B cell (primary cell): ENCODE results near the gene LONRF2. TPM values are rescaled to one million over a fixed set of nuclear protein-coding genes. Genes with fewer than 3 reads are reported as not detected.

Experiments
- ATAC-seq: fragments of 200-7000 bp; cut with Tn5 transposase; one replicate; pipeline ENCODE4 v1.10.0; 2021; ENCODE audit warnings: low read depth, mild to moderate bottlenecking, moderate number of reproducible peaks, moderate library complexity
- CTCF ChIA-PET: fragments of 350-600 bp; sonication (Branson Sonifier 250); formaldehyde crosslinking; loops from one replicate; lab custom pipeline; 2021; ENCODE audit warnings: antibody characterized with exemption, inconsistent platforms; lab: Charles Lee
- POLR2A ChIA-PET: fragments of 350-600 bp; sonication (Branson Sonifier 250); formaldehyde crosslinking; loops from one replicate; lab custom pipeline; 2021; ENCODE audit warnings: antibody characterized with exemption; lab: Charles Lee
- DNase-seq: peaks from one replicate; pipeline ENCODE4 v3.0.0; 2013
- H2AFZ ChIP-seq: 2 replicates; pipeline ENCODE4 v1.6.1; 2012; ENCODE audit warnings: mild to moderate bottlenecking, low read depth, low read length; ENCODE audit not compliant: insufficient read depth, poor library complexity, severe bottlenecking
- H3K27ac ChIP-seq, 2 donors: 1 replicate in 1 of 2; 2 replicates in 1 of 2; pipeline ENCODE4 v1.5.1; 2012 to 2013; ENCODE audit warnings: low read length in 2 of 2, mild to moderate bottlenecking in 2 of 2, moderate library complexity in 1 of 2
- H3K27me3 ChIP-seq, 4 experiments: fragments of 200-600 bp in 1 of 4; sonication (generic) in 1 of 4; replicated peaks in 1 of 4; 1 replicate in 2 of 4; 2 replicates in 2 of 4; pipeline versions ENCODE4 v1.6.1 to v1.7.0; 2013 to 2016; ENCODE audit warnings: low read length in 3 of 4, mild to moderate bottlenecking in 2 of 4, mixed read lengths in 1 of 4, moderate library complexity in 1 of 4; ENCODE audit not compliant: insufficient read depth in 4 of 4, control insufficient read depth in 3 of 4; ENCODE audit errors: control extremely low read depth in 1 of 4
- H3K36me3 ChIP-seq, 2 experiments: replicated peaks in 1 of 2; 1 replicate in 1 of 2; 2 replicates in 1 of 2; pipeline versions ENCODE4 v1.6.1 to v1.7.1; 2013; ENCODE audit warnings: low read length in 1 of 2; ENCODE audit not compliant: insufficient read depth in 2 of 2, control insufficient read depth in 1 of 2; ENCODE audit errors: control extremely low read depth in 1 of 2, extremely low read depth in 1 of 2
- H3K4me1 ChIP-seq, 2 donors: fragments of 200-600 bp in 1 of 2; sonication (generic) in 1 of 2; 1 replicate in 1 of 2; 2 replicates in 1 of 2; pipeline versions ENCODE4 v1.5.1 to v1.6.1; 2013 to 2017; ENCODE audit warnings: low read length in 2 of 2; ENCODE audit not compliant: control insufficient read depth in 2 of 2, insufficient read depth in 2 of 2
- H3K4me2 ChIP-seq: replicated peaks from 2 replicates; pipeline ENCODE3; 2012; ENCODE audit warnings: mild to moderate bottlenecking, low read depth, low read length; ENCODE audit not compliant: poor library complexity, severe bottlenecking
- H3K4me3 ChIP-seq, 5 experiments: fragments of 200-600 bp in 1 of 5; sonication (generic) in 1 of 5; 1 replicate in 3 of 5; 2 replicates in 2 of 5; pipeline versions ENCODE4 v1.5.1 to v1.7.0; 2011 to 2016; ENCODE audit warnings: low read length in 4 of 5, mild to moderate bottlenecking in 4 of 5, low read depth in 2 of 5, control low read depth in 1 of 5, moderate library complexity in 1 of 5; ENCODE audit not compliant: insufficient read depth in 1 of 5; ENCODE audit errors: control extremely low read depth in 1 of 5, extremely low read depth in 1 of 5
- H3K79me2 ChIP-seq: fragments of 200-600 bp; sonication (generic); one replicate; pipeline ENCODE4 v1.6.0; 2016; ENCODE audit warnings: low read length; ENCODE audit not compliant: control insufficient read depth, insufficient read depth
- H3K9ac ChIP-seq: fragments of 200-600 bp; sonication (generic); 2 replicates; pipeline ENCODE4 v1.6.1; 2017; ENCODE audit warnings: mild to moderate bottlenecking, low read length, moderate library complexity
- H3K9me3 ChIP-seq, 3 donors: one replicate each; pipeline versions ENCODE4 v1.6.1 to v1.7.1; 2013; ENCODE audit warnings: low read length in 2 of 3; ENCODE audit not compliant: control insufficient read depth in 2 of 3, insufficient read depth in 1 of 3; ENCODE audit errors: control extremely low read depth in 1 of 3
- H4K20me1 ChIP-seq: 2 replicates; pipeline ENCODE4 v1.6.0; 2012; ENCODE audit warnings: mild to moderate bottlenecking, low read length; ENCODE audit not compliant: insufficient read depth, control insufficient read depth, poor library complexity, severe bottlenecking
- H3K27ac Mint-ChIP-seq: one replicate; pipeline ENCODE4 v1.8.0; 2021; ENCODE audit warnings: mixed read lengths
- H3K27me3 Mint-ChIP-seq: one replicate; pipeline ENCODE4 v1.8.0; 2021; ENCODE audit warnings: mixed read lengths
- H3K4me1 Mint-ChIP-seq: one replicate; pipeline ENCODE4 v1.8.0; 2021; ENCODE audit warnings: mixed read lengths
- H3K4me3 Mint-ChIP-seq: one replicate; pipeline ENCODE4 v1.8.0; 2021; ENCODE audit warnings: mixed read lengths
- H3K9me3 Mint-ChIP-seq: one replicate; pipeline ENCODE4 v1.8.0; 2022; ENCODE audit warnings: mixed read lengths; ENCODE audit not compliant: insufficient read depth
- EZH2 ChIP-seq: IDR thresholded peaks from 2 replicates; pipeline ENCODE4 v1.6.1; 2012; ENCODE audit warnings: borderline replicate concordance, low read depth, mild to moderate bottlenecking, moderate library complexity, low read length; ENCODE audit not compliant: insufficient read depth, poor library complexity, severe bottlenecking
- WGBS: methylation state at CpG from one replicate; pipeline ENCODE4 v1.1.5; 2013; ENCODE audit warnings: missing lambda C conversion rate; ENCODE audit not compliant: insufficient coverage; 5-methylcytosine and 5-hydroxymethylcytosine counted together
- intact Hi-C: fragments of 100-400 bp; cut with micrococcal nuclease; formaldehyde crosslinking; loops from one replicate; pipeline ENCODE4 v1.10.0; 2022
- polyA plus RNA-seq: library from polyadenylated mRNA; depleted of rRNA; stranded (reverse); fragments of >200 nt; gene quantifications from 2 replicates; pipeline ENCODE4 v1.2.3, GENCODE V29; 2012
- total RNA-seq, 2 donors: library from RNA; stranded (reverse); fragments of 120-200 nt in 1 of 2; gene quantifications; 1 replicate in 1 of 2; 2 replicates in 1 of 2; pipeline versions ENCODE4 v1.2.3 to v1.2.4, GENCODE V29; 2013 to 2022
- TF ChIP-seq, protein P1 (sequence below): fragments of 200-600 bp; IDR thresholded peaks from one replicate; pipeline ENCODE4 v1.8.0; 2022; ENCODE audit warnings: antibody characterized with exemption, mild to moderate bottlenecking

LONRF2 gene
- total and polyA plus RNA-seq, 2 donors (not counting 1 experiment from before 2014, with no cell fraction given) = 0.32 TPM; not detected in 1

DNA sequence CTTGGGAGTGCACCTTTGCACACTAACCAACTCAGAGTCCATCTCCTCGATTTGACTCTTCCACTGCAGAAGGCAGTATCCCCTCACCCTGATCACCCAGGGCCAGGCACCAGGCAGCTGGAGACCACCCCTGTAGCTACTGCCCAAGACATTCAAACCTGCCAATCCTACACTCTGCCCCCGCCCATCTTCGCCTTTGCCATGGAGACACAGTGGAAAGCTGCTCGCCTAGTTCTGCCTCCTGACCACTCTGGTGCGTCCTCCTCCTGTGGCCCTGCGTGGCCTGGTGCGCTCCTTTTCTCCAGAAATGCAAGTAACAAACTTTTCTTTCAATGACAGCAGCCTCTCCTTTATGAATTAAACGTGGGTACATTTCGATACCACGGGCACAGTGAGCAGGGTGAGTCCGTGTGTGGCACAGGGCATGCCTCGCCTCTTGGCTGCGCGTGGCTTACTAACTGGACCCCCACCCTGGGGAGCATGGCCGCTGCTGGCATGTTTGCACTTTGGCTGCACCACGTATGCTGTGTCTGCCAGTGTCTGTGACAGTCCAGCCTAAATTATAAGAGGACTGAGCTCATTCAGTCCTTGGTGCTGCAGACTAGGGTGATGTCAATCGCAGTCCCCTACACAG is 47.6 kb downstream of the LONRF2 start:
- WGBS = 95% methylated on average over 16 of the region's 17 CpGs
- H3K27ac Mint-ChIP-seq = no peak overlapping the region
- no peak for DNase-seq

DNA sequence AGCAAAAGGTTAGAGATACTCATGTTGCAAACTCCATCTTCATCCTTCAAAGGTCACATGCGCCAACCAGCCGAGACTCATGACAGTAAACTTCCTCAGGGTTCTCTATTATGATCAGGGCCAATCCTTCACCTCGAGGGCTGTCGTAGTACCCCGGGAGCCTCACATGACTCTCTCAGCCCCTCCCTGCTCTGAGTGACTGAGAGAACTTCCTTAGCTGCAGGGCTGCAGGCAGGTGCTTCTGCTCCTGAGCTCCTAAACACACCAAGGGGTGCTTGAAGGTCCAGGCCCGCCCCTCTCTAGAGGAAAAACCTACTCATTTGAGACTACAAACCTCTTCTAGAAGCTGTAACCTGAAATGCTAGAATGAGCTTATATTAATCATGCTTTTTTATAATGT is 48.2 kb downstream of the LONRF2 start:
- no peaks in the 10 kb centered on the region for H4K20me1 ChIP-seq
- peak; percentile 77 for ATAC-seq
- H3K4me3 Mint-ChIP-seq = no peak overlapping the region

More for the DNA sequence above, 47.6 kb downstream of the LONRF2 start:
- TF ChIP-seq EZH2 = no peak
- TF ChIP-seq, protein P1, sequence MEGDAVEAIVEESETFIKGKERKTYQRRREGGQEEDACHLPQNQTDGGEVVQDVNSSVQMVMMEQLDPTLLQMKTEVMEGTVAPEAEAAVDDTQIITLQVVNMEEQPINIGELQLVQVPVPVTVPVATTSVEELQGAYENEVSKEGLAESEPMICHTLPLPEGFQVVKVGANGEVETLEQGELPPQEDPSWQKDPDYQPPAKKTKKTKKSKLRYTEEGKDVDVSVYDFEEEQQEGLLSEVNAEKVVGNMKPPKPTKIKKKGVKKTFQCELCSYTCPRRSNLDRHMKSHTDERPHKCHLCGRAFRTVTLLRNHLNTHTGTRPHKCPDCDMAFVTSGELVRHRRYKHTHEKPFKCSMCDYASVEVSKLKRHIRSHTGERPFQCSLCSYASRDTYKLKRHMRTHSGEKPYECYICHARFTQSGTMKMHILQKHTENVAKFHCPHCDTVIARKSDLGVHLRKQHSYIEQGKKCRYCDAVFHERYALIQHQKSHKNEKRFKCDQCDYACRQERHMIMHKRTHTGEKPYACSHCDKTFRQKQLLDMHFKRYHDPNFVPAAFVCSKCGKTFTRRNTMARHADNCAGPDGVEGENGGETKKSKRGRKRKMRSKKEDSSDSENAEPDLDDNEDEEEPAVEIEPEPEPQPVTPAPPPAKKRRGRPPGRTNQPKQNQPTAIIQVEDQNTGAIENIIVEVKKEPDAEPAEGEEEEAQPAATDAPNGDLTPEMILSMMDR = no peak
- no peak overlapping the region for H3K4me3 Mint-ChIP-seq
- no peak overlapping the region for H3K27ac ChIP-seq
- H3K27me3 ChIP-seq = peaks cover 0 to 3% (median 0%) of the 10 kb centered on the region in 4 experiments
- H3K36me3 ChIP-seq = no peaks in the 10 kb centered on the region
- H3K27me3 Mint-ChIP-seq = peaks cover 12% of the 10 kb centered on the region
- H2AFZ ChIP-seq = no peak overlapping the region
- no peak overlapping the region for H3K9ac ChIP-seq
- no peak overlapping the region for H3K4me3 ChIP-seq
- CTCF ChIA-PET = interaction anchor here (0.9 to 4.8 kb wide), 3 partner anchors 9 to 716 kb away, joined by 3 to 35 read pairs (median 4); no protein-coding TSS in a partner anchor
- no peak overlapping the region for H3K4me2 ChIP-seq
- H3K9me3 Mint-ChIP-seq = no peaks in the 10 kb centered on the region
- POLR2A ChIA-PET = interaction anchor here (1.1 kb wide), 1 partner anchor 40 kb away, joined by 3 read pairs; no protein-coding TSS in a partner anchor
- no peaks in the 10 kb centered on the region for H4K20me1 ChIP-seq
- H3K9me3 ChIP-seq = peaks cover 0 to 8% (median 0%) of the 10 kb centered on the region in 3 donors
- no peaks in the 10 kb centered on the region for H3K79me2 ChIP-seq
- intact Hi-C loops = no loop called here
- H3K4me1 Mint-ChIP-seq = peaks cover 10% of the 10 kb centered on the region
- peaks cover 0 to 5% of the 10 kb centered on the region in 2 donors for H3K4me1 ChIP-seq
- ATAC-seq = no peak

More for the DNA sequence above, 48.2 kb downstream of the LONRF2 start:
- H3K4me1 Mint-ChIP-seq = peaks cover 10% of the 10 kb centered on the region
- H3K27me3 Mint-ChIP-seq = peaks cover 9% of the 10 kb centered on the region
- peak overlapping the region; percentile 39 for H3K27ac Mint-ChIP-seq
- Histone ChIP-seq H3K27ac (no peak overlapping the region), H3K9ac (no peak overlapping the region), H3K4me2 (no peak overlapping the region), H2AFZ (peak overlapping the region; percentile 11), H3K4me3 (no peak overlapping the region), H3K4me1 (peaks cover 0 to 5% of the 10 kb centered on the region in 2 donors), H3K27me3 (no peaks in the 10 kb centered on the region), H3K9me3 (peaks cover 0 to 8% (median 0%) of the 10 kb centered on the region in 3 donors), H3K36me3 (no peaks in the 10 kb centered on the region), H3K79me2 (no peaks in the 10 kb centered on the region)
- no peaks in the 10 kb centered on the region for H3K9me3 Mint-ChIP-seq
- WGBS = 36% methylated on average over 5 of the region's 6 CpGs
- TF ChIP-seq, protein P1 = no peak
- no peak for TF ChIP-seq EZH2
- ChIA-PET CTCF (interaction anchor here (1.3 to 4.8 kb wide), 2 partner anchors 8 to 12 kb away, joined by 4 to 35 read pairs; no protein-coding TSS in a partner anchor), POLR2A (interaction anchor here (1.1 kb wide), 1 partner anchor 39 kb away, joined by 3 read pairs; no protein-coding TSS in a partner anchor)
- DNase-seq = peak; percentile 54
- intact Hi-C loops = no loop called here
